Hepatocyte (in vitro differentiated cells): Measurements from ENCODE around the gene HSD17B1.

Experiments
- CTCF ChIP-seq: fragments of 200-600 bp; sonication (generic); IDR thresholded peaks from 2 replicates; pipeline ENCODE4 v1.5.1; 2016; ENCODE audit warnings: antibody characterized with exemption, mild to moderate bottlenecking; ENCODE audit not compliant: poor library complexity
- EZH2 ChIP-seq: fragments of 200-600 bp; sonication (generic); IDR thresholded peaks from 2 replicates; pipeline ENCODE4 v1.6.1; 2016; ENCODE audit warnings: antibody characterized with exemption, mild to moderate bottlenecking, borderline replicate concordance
- EZH2phosphoT487 ChIP-seq: fragments of 200-600 bp; sonication (generic); IDR thresholded peaks from one replicate; pipeline ENCODE4 v1.6.1; 2018; ENCODE audit warnings: antibody characterized with exemption, mild to moderate bottlenecking, low read depth, moderate library complexity; ENCODE audit not compliant: unreplicated experiment, severe bottlenecking

- no peak for TF ChIP-seq CTCF
- no peak for TF ChIP-seq EZH2phosphoT487
- TF ChIP-seq EZH2, result no peak
These were observed 26.7 kb upstream of the HSD17B1 start for GRCh38 chr17:42526031-42526444.
